Measurements from ENCODE around the gene OR10V1. TPM values are rescaled to one million over a fixed set of nuclear protein-coding genes. Genes with fewer than 3 reads are reported as not detected.

OR10V1 gene
- total RNA-seq, 2 donors from 2014 or later, result not detected

DNA sequence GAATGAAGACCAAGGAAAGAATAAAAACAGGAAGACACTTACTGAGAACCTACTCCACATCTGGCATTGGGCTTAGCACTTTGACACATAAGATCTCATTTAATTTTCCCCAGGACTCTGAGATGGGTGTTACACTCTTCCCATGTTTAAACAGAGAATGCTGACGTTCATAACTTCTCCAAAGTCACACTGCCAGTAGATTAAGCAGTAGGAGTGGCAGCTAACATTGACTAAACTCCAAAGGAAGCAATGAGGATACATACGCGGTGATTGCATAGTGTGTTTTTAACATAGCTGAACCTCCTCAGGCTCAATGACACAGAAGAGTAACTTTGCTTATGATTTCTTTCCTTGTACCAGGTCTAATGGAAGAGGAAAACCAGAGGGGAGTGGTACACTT lies 14.5 kb upstream of the OR10V1 start:
- TF ChIP-seq, protein P1, sequence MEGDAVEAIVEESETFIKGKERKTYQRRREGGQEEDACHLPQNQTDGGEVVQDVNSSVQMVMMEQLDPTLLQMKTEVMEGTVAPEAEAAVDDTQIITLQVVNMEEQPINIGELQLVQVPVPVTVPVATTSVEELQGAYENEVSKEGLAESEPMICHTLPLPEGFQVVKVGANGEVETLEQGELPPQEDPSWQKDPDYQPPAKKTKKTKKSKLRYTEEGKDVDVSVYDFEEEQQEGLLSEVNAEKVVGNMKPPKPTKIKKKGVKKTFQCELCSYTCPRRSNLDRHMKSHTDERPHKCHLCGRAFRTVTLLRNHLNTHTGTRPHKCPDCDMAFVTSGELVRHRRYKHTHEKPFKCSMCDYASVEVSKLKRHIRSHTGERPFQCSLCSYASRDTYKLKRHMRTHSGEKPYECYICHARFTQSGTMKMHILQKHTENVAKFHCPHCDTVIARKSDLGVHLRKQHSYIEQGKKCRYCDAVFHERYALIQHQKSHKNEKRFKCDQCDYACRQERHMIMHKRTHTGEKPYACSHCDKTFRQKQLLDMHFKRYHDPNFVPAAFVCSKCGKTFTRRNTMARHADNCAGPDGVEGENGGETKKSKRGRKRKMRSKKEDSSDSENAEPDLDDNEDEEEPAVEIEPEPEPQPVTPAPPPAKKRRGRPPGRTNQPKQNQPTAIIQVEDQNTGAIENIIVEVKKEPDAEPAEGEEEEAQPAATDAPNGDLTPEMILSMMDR (IDR thresholded peaks at IDR 0.05), result no peak
- Histone ChIP-seq H3K4me3 (no peak overlapping the region), H3K27ac (no peak overlapping the region), H3K4me1 (no peaks in the 10 kb centered on the region), H3K27me3 (no peaks in the 10 kb centered on the region), H3K36me3 (no peaks in the 10 kb centered on the region), H3K9me3 (no peaks in the 10 kb centered on the region), H3K9ac (ENCODE audit: low read depth in 2 of 2, low read length in 2 of 2) (no peak overlapping the region)
- DNase-seq, result no peak
- intact Hi-C loops (cut with DNase I), result no loop called here

DNA sequence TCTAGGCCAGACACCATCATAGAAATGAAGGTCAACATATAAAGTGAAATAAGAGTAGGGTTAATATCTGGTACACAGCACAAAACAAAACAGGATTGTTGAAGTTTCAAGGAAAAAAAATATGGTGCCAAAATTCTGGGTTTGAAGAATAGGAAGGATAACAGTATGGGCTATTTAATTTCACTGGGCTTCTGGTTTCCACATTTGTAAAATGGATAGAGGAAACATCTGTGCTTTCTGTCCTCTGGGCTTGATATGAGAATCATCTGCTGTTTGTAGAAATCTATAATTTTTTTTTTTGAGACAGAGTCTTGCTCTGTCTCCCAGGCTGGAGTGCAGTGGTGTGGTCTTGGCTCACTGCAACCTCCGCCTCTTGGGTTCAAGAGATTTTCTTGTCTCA lies 13.8 kb upstream of the OR10V1 start:
- Histone ChIP-seq H3K9me3 (no peaks in the 10 kb centered on the region), H3K4me3 (no peak overlapping the region), H3K27me3 (no peaks in the 10 kb centered on the region), H3K4me1 (no peaks in the 10 kb centered on the region), H3K36me3 (no peaks in the 10 kb centered on the region), H3K27ac (no peak overlapping the region), H3K9ac (ENCODE audit: low read depth in 2 of 2, low read length in 2 of 2) (no peak overlapping the region)
- DNase-seq, result no peak
- intact Hi-C loops (cut with DNase I), result no loop called here
- TF ChIP-seq, protein P1 (IDR thresholded peaks at IDR 0.05), result no peak

DNA sequence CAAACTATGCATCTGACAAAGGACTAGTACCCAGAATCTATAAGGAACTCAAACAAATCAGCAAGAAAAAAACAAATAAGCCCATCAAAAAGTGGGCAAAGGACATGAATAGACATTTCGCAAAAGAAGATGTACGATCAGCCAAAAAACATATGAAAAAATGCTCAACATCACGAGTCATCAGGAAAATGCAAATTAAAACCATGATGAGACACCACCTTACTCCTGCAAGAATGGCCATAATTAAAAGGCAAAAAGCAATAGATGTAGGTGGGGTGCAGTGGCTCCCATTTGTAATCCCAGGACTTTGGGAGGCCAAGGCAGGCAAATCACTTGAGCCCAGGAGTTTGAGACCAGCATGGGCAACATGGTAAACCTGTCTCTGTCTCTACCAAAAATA lies 10.4 kb upstream of the OR10V1 start:
- H3K9me3 ChIP-seq, result no peaks in the 10 kb centered on the region
- H3K4me1 ChIP-seq, result no peaks in the 10 kb centered on the region
- no peak overlapping the region for H3K9ac ChIP-seq (ENCODE audit: low read depth in 2 of 2, low read length in 2 of 2)
- H3K27me3 ChIP-seq, result no peaks in the 10 kb centered on the region
- H3K27ac ChIP-seq, result no peak overlapping the region
- TF ChIP-seq, protein P1 (IDR thresholded peaks at IDR 0.05), result no peak
- intact Hi-C loops (cut with DNase I), result no loop called here
- no peaks in the 10 kb centered on the region for H3K36me3 ChIP-seq
- DNase-seq, result no peak
- H3K4me3 ChIP-seq, result no peak overlapping the region

DNA sequence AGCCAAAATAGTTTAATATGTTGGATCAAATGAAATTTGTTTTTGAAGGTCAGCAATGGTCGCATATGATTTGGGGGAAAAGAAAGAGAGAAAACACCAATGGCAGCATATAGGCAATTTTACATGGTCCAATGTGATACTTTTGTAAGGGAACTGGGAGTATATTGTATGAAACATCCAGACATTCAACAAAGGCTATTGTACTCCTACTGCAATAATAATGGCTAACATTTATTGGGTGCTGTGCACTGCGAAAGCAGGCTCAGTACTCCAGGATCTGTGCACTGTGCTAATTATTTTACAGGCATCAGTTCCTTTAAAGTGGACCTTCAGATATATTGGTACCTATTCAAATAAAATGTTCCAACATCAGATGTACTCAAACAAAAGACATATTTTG lies 5.9 kb upstream of the OR10V1 start:
- no peak for DNase-seq
- H3K9me3 ChIP-seq, result no peaks in the 10 kb centered on the region
- no peak overlapping the region for H3K9ac ChIP-seq (ENCODE audit: low read depth in 2 of 2, low read length in 2 of 2)
- no peak overlapping the region for H3K27ac ChIP-seq
- intact Hi-C loops (cut with DNase I), result no loop called here
- no peak overlapping the region for H3K4me3 ChIP-seq
- H3K36me3 ChIP-seq, result no peaks in the 10 kb centered on the region
- no peaks in the 10 kb centered on the region for H3K27me3 ChIP-seq
- TF ChIP-seq, protein P1 (IDR thresholded peaks at IDR 0.05), result no peak
- no peaks in the 10 kb centered on the region for H3K4me1 ChIP-seq

DNA sequence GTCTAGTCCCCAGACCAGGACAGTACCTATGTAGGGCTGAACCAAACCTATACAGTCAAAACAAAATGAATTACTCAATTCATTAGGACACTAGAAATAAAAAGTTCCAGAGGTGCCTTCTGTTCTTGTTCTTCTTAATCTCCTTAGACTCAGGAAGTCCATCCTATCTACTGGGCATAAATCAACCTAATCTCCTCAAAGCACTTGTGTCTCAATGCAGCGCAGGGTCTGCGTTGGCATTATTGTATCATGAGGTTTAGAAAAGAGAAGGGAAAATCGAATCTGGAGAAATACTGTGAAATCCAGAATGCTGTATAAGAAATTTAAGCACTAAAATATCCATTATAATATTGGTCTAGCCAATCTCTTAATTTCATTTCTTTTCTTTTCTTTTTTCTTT lies 2.4 kb upstream of the OR10V1 start:
- DNase-seq, result no peak
- H3K27me3 ChIP-seq, result no peaks in the 10 kb centered on the region
- TF ChIP-seq, protein P1 (IDR thresholded peaks at IDR 0.05), result no peak

More for the DNA sequence above, 2.4 kb upstream of the OR10V1 start:
- Histone ChIP-seq H3K4me3 (no peak overlapping the region), H3K4me1 (no peaks in the 10 kb centered on the region), H3K9me3 (no peaks in the 10 kb centered on the region), H3K27ac (no peak overlapping the region), H3K9ac (ENCODE audit: low read depth in 2 of 2, low read length in 2 of 2) (no peak overlapping the region), H3K36me3 (no peaks in the 10 kb centered on the region)
- intact Hi-C loops (cut with DNase I), result no loop called here

Data from colonic mucosa (tissue), 4 donors.